H1 (cell line): Measurements from ENCODE around the gene FGF14.

Experiments used
- CTCF ChIP-seq, 3 experiments: IDR thresholded peaks; 1 replicate in 2 of 3; 2 replicates in 1 of 3; pipeline versions ENCODE4 v1.5.1 to v1.6.1; 2011; ENCODE audit warnings: low read length in 3 of 3, mild to moderate bottlenecking in 3 of 3, inconsistent platforms in 2 of 3, low read depth in 1 of 3, moderate library complexity in 1 of 3; ENCODE audit not compliant: insufficient read depth in 1 of 3; ENCODE audit errors: control extremely low read depth in 1 of 3
- EGR1 ChIP-seq: IDR thresholded peaks from 2 replicates; pipeline ENCODE4 v1.6.1; 2011; ENCODE audit warnings: low read depth, low read length, borderline replicate concordance
- JUND ChIP-seq: IDR thresholded peaks from 2 replicates; pipeline ENCODE4 v1.6.1; 2011; ENCODE audit warnings: mild to moderate bottlenecking, improper control_type of control experiment, low read length
- KDM1A ChIP-seq: fragments of 200-600, 300-600 bp; sonication (generic); IDR thresholded peaks from 2 replicates; pipeline ENCODE4 v1.7.1; 2016; ENCODE audit warnings: mild to moderate bottlenecking, low read length, borderline replicate concordance
- TF ChIP-seq, protein P1 (sequence below): IDR thresholded peaks from 2 replicates; pipeline ENCODE4 v1.6.1; 2011; ENCODE audit warnings: low read depth, mild to moderate bottlenecking, low read length; ENCODE audit not compliant: insufficient read depth

GRCh38 chr13:102136735-102137296, 265.0 kb downstream of the FGF14 start:
- TF ChIP-seq, protein P1, sequence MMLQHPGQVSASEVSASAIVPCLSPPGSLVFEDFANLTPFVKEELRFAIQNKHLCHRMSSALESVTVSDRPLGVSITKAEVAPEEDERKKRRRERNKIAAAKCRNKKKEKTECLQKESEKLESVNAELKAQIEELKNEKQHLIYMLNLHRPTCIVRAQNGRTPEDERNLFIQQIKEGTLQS = no peak
- TF ChIP-seq CTCF (IDR thresholded peaks at IDR 0.05; ENCODE audit: control extremely low read depth in 1 of 3, insufficient read depth in 1 of 3, low read depth in 1 of 3, low read length in 3 of 3) (no peak), KDM1A (no peak), EGR1 (no peak), JUND (no peak)
